HG03354 (cell line): ENCODE data around the gene SPINT4.
"Not testable (repeated sequence)": the region's sequence is repeated elsewhere in the genome, so short reads cannot be mapped to it uniquely, and the experiment has no call there.

Source experiments
- ATAC-seq: cut with Tn5 transposase; IDR thresholded peaks from one replicate; pipeline ENCODE4 v1.9.1; 2021; ENCODE audit warnings: mild to moderate bottlenecking; ENCODE audit not compliant: unreplicated experiment, poor library complexity, severe bottlenecking

SPINT4 gene

GRCh38 chr20:45722047-45722446, at the start of gene SPINT4:
TSS of gene SPINT4 (plus strand) at chr20:45722347. CDS start at chr20:45722368, 21 bp downstream.
- no peak for ATAC-seq

GRCh38 chr20:45672765-45673164, 49.4 kb upstream of the SPINT4 start:
- ATAC-seq = no peak

- no peak for ATAC-seq
These were observed 42.5 kb upstream of the SPINT4 start for GRCh38 chr20:45679650-45680049.

- no peak for ATAC-seq
These were observed 36.3 kb upstream of the SPINT4 start for GRCh38 chr20:45685896-45686295.

GRCh38 chr20:45693346-45693745, 28.8 kb upstream of the SPINT4 start:
- ATAC-seq = not testable (repeated sequence)

GRCh38 chr20:45695496-45695895, 26.7 kb upstream of the SPINT4 start:
- ATAC-seq = no peak

- ATAC-seq = no peak
These were observed 21.0 kb upstream of the SPINT4 start for GRCh38 chr20:45701104-45701503.

GRCh38 chr20:45701873-45702272, 20.3 kb upstream of the SPINT4 start, which contains the start of gene WFDC13:
TSS of gene WFDC13 (plus strand) at chr20:45702038. CDS start at chr20:45702124, 86 bp downstream.
- no peak for ATAC-seq

GRCh38 chr20:45704969-45705637, 17.0 kb upstream of the SPINT4 start, which contains the start of gene WFDC10B:
TSS of gene WFDC10B (minus strand) at chr20:45705019. CDS start at chr20:45685992, 19,027 bp downstream.
- ATAC-seq = no peak

GRCh38 chr20:45716141-45716688, 5.9 kb upstream of the SPINT4 start:
- ATAC-seq = not testable (repeated sequence)

- ATAC-seq = no peak
These were observed 3.0 kb downstream of the SPINT4 start for GRCh38 chr20:45725134-45725533.

- no peak for ATAC-seq
These were observed 4.9 kb downstream of the SPINT4 start for GRCh38 chr20:45727044-45727443.

- no peak for ATAC-seq
These were observed 10.1 kb downstream of the SPINT4 start for GRCh38 chr20:45732199-45732598.

- ATAC-seq = no peak
These were observed 13.4 kb downstream of the SPINT4 start for GRCh38 chr20:45735552-45735951.

GRCh38 chr20:45735988-45736387, 13.8 kb downstream of the SPINT4 start:
- no peak for ATAC-seq

GRCh38 chr20:45742596-45742995, 20.4 kb downstream of the SPINT4 start:
- ATAC-seq = no peak

- ATAC-seq = no peak
These were observed 22.9 kb downstream of the SPINT4 start for GRCh38 chr20:45745015-45745414.

- ATAC-seq = no peak
These were observed 29.6 kb downstream of the SPINT4 start for GRCh38 chr20:45751721-45752120.

GRCh38 chr20:45752746-45753145, 30.6 kb downstream of the SPINT4 start:
- no peak for ATAC-seq

GRCh38 chr20:45758096-45758495, 35.9 kb downstream of the SPINT4 start:
- ATAC-seq = no peak

GRCh38 chr20:45759921-45760320, 37.8 kb downstream of the SPINT4 start:
- ATAC-seq = not testable (repeated sequence)
